CD4-positive, CD25-positive, alpha-beta regulatory T cell (primary cell): ENCODE results near the gene ZFP3. TPM values are rescaled to one million over a fixed set of nuclear protein-coding genes. Genes with fewer than 3 reads are reported as not detected.

Experiments used
- ATAC-seq, 2 donors: fragments of 150-1000 bp; cut with Tn5 transposase; one replicate each; pipeline ENCODE4 v1.10.0; 2021; ENCODE audit warnings: low read depth in 2 of 2, moderate number of reproducible peaks in 2 of 2, moderate library complexity in 1 of 2
- DNase-seq, 3 donors: peaks; one replicate each; pipeline versions ENCODE4 v3.0.0 to v3.0.0-alpha.2; 2012 to 2022; ENCODE audit warnings: mixed read lengths in 1 of 3
- H3K27ac ChIP-seq: one replicate; pipeline ENCODE4 v1.7.0; 2013; ENCODE audit warnings: mild to moderate bottlenecking, low read length; ENCODE audit not compliant: insufficient read depth, poor library complexity, severe bottlenecking
- H3K27me3 ChIP-seq: one replicate; pipeline ENCODE4 v1.7.0; 2013; ENCODE audit warnings: low read length; ENCODE audit not compliant: control insufficient read depth, insufficient read depth
- H3K36me3 ChIP-seq: one replicate; pipeline ENCODE4 v1.7.0; 2013; ENCODE audit warnings: mild to moderate bottlenecking, low read length, moderate library complexity; ENCODE audit not compliant: control insufficient read depth, insufficient read depth
- H3K4me1 ChIP-seq: 2 replicates; pipeline ENCODE4 v1.7.0; 2013; ENCODE audit warnings: mild to moderate bottlenecking, low read length; ENCODE audit not compliant: insufficient read depth, control insufficient read depth, poor library complexity, severe bottlenecking
- H3K4me3 ChIP-seq: one replicate; pipeline ENCODE4 v1.7.0; 2013; ENCODE audit warnings: low read depth, mild to moderate bottlenecking, low read length, moderate library complexity
- H3K9me3 ChIP-seq, 2 experiments: 1 replicate in 1 of 2; 2 replicates in 1 of 2; pipeline ENCODE4 v1.7.0; 2013; ENCODE audit warnings: low read length in 2 of 2, mild to moderate bottlenecking in 1 of 2, moderate library complexity in 1 of 2; ENCODE audit not compliant: control insufficient read depth in 2 of 2
- H3K27ac Mint-ChIP-seq, 3 donors: one replicate each; pipeline ENCODE4 v1.8.0; 2020 to 2022; ENCODE audit warnings: mild to moderate bottlenecking in 3 of 3, mixed read lengths in 3 of 3, moderate library complexity in 2 of 3
- H3K27me3 Mint-ChIP-seq: one replicate; pipeline ENCODE4 v1.8.0; 2022; ENCODE audit warnings: mild to moderate bottlenecking, mixed read lengths
- H3K36me3 Mint-ChIP-seq: one replicate; pipeline ENCODE4 v1.8.0; 2020; ENCODE audit warnings: mixed read lengths
- H3K4me1 Mint-ChIP-seq, 4 donors: one replicate each; pipeline ENCODE4 v1.8.0; 2020 to 2022; ENCODE audit warnings: mixed read lengths in 4 of 4, mild to moderate bottlenecking in 1 of 4
- H3K4me3 Mint-ChIP-seq, 4 donors: one replicate each; pipeline ENCODE4 v1.8.0; 2020 to 2022; ENCODE audit warnings: mild to moderate bottlenecking in 4 of 4, mixed read lengths in 4 of 4, moderate library complexity in 3 of 4
- H3K9me3 Mint-ChIP-seq, 7 donors: one replicate each; pipeline ENCODE4 v1.8.0; 2020 to 2022; ENCODE audit warnings: mixed read lengths in 7 of 7, mild to moderate bottlenecking in 3 of 7, moderate library complexity in 2 of 7
- polyA plus RNA-seq, 4 donors: library from polyadenylated mRNA; unstranded; fragments of 300-500 nt; fragmentation: Illumina TruSeq; gene quantifications; one replicate each; pipeline ENCODE4 v1.2.3, GENCODE V29; 2021
- total RNA-seq: library from RNA; stranded (reverse); gene quantifications from one replicate; pipeline ENCODE4 v1.2.3, GENCODE V29; 2022

ZFP3 gene
- total and polyA plus RNA-seq, 5 donors from 2014 or later = 0.32 to 2.5 (median 1.8) TPM

DNA sequence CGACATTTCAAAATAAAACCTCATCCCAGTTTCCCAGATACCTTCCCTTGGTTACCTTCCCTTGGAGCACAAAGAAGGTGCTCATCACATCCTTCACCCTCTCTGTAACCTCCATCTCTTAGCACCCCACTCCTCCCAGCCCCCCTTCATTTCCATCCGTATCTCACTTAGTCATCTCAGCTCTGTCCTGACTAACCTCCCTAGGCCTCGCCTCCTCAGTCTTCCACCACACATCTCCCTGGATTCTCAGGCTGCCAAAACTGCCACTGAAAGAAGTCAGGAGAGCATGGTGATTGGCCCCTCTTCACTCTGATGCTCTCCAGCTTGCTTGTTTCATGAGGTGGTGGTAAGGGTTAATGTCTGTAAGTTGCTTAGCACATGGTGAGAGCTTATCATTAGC is 2.3 kb downstream of the ZFP3 start:
- H3K36me3 Mint-ChIP-seq = peaks cover 25% of the 10 kb centered on the region
- H3K27ac Mint-ChIP-seq = no peak overlapping the region

DNA sequence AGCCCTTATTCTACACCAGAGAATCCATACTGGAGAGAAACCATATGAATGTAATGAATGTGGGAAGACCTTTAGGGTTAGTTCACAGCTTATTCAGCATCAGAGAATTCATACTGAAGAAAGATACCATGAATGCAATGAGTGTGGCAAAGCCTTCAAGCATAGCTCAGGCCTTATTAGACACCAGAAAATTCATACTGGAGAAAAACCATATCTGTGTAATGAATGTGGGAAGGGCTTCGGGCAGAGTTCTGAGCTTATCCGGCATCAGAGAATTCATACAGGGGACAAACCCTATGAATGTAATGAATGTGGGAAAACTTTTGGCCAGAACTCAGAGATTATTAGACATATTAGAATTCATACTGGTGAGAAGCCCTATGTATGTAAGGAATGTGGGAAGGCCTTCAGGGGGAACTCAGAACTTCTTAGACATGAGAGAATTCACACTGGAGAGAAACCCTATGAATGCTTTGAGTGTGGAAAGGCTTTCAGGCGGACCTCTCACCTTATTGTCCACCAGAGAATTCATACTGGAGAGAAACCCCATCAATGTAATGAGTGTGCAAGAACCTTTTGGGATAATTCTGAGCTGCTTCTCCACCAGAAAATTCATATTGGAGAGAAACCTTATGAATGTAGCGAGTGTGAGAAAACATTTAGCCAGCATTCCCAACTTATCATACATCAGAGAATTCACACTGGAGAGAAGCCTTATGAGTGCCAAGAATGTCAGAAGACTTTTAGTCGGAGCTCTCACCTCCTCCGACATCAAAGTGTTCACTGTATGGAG is 14.1 kb downstream of the ZFP3 start:
- Histone ChIP-seq H3K36me3 (peaks cover 44% of the 10 kb centered on the region), H3K4me1 (peaks cover 4% of the 10 kb centered on the region), H3K27ac (no peak overlapping the region), H3K4me3 (peak overlapping the region; percentile 8), H3K9me3 (peaks cover 78 to 100% of the 10 kb centered on the region in 2 experiments), H3K27me3 (no peaks in the 10 kb centered on the region)
- peaks cover 0 to 8% (median 3%) of the 10 kb centered on the region in 4 donors for H3K4me1 Mint-ChIP-seq
- no peak for DNase-seq
- H3K27ac Mint-ChIP-seq = peak overlapping the region in 1 of 3 donors; percentile 26
- no peak overlapping the region for H3K4me3 Mint-ChIP-seq
- H3K27me3 Mint-ChIP-seq = peaks cover 10% of the 10 kb centered on the region
- ATAC-seq = no peak
- H3K36me3 Mint-ChIP-seq = peaks cover 49% of the 10 kb centered on the region
- peaks cover 0 to 81% (median 52%) of the 10 kb centered on the region in 7 donors for H3K9me3 Mint-ChIP-seq

More for the DNA sequence above, 2.3 kb downstream of the ZFP3 start:
- ATAC-seq (no peak), DNase-seq (no peak)
- Histone ChIP-seq H3K27me3 (no peaks in the 10 kb centered on the region), H3K4me1 (peaks cover 18% of the 10 kb centered on the region), H3K27ac (no peak overlapping the region), H3K36me3 (no peaks in the 10 kb centered on the region), H3K4me3 (no peak overlapping the region), H3K9me3 (peaks cover 8 to 19% of the 10 kb centered on the region in 2 experiments)
- Mint-ChIP-seq H3K27me3 (no peaks in the 10 kb centered on the region), H3K9me3 (peaks cover 0 to 15% (median 8%) of the 10 kb centered on the region in 7 donors), H3K4me3 (peak overlapping the region in 2 of 4 donors; percentile 56 to 65), H3K4me1 (peaks cover 7 to 37% (median 24%) of the 10 kb centered on the region in 4 donors)

DNA sequence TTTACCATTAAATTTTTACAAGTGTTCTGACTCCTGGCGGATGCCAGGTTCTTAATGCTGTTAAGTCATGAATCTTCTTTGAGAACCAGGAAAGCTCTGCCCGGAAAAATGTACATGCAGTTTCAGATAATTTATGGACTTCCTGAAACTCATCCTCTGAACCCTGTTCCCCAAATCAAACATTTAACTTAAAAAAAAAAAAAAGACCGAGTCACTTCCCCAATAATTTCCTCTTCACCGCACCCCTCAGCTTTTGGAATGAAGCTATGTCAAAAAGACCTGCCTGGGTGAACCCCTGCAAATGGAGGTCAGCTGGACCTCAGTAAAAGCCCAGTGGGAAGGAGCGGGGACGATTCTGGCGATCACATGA is 18.4 kb downstream of the ZFP3 start:
- DNase-seq (no peak), ATAC-seq (no peak)
- H3K36me3 Mint-ChIP-seq = peaks cover 15% of the 10 kb centered on the region
- H3K4me1 ChIP-seq = peaks cover 8% of the 10 kb centered on the region
- peaks cover 14% of the 10 kb centered on the region for H3K27me3 Mint-ChIP-seq
- H3K9me3 ChIP-seq = peaks cover 43 to 59% of the 10 kb centered on the region in 2 experiments
- H3K27ac ChIP-seq = no peak overlapping the region
- peaks cover 9% of the 10 kb centered on the region for H3K36me3 ChIP-seq
- no peak overlapping the region for H3K27ac Mint-ChIP-seq
- H3K27me3 ChIP-seq = no peaks in the 10 kb centered on the region
- peak overlapping the region; percentile 21 to 90 (median 78) for H3K4me3 Mint-ChIP-seq
- H3K4me3 ChIP-seq = no peak overlapping the region
- peaks cover 3 to 49% (median 24%) of the 10 kb centered on the region in 7 donors for H3K9me3 Mint-ChIP-seq
- peaks cover 0 to 9% (median under 1%) of the 10 kb centered on the region in 4 donors for H3K4me1 Mint-ChIP-seq

DNA sequence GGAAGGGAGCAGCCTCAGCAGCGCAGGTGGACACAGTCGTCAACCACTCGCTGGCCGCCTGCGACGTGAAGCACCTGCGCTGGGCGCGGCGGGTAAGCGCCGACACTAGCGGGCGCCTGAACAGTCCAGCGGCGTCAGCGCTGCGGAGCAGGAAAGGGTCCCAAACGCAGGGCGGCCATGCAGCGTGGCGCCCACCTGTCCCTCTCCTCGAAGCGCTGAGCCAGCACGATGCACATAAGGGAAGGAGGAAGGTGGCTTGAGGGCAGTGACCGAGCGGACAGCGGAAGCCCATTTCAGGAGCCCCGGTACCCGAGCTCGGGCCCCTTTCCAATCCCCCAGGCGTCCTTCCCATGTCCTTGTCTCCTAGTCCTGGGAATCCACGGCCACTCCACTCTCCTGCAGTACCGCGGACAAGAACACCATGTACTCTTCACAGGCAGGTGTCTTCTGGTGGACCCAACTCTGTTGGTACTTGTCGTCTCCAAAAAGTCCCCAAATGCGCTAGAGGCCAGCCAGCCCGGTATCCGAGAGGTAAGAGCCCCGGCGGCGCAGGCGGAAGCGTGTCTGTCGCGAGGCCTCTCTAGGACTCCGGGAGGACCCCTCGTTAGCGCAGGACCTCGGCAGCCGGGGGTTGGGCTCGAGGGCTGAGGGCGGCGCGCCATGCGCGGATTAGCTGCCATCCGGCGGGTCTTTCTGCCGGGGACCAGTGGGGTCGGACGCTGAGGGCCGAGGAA is 19.0 kb downstream of the ZFP3 start:
- Histone ChIP-seq H3K27ac (no peak overlapping the region), H3K36me3 (peaks cover 3% of the 10 kb centered on the region), H3K4me3 (no peak overlapping the region), H3K27me3 (no peaks in the 10 kb centered on the region), H3K4me1 (peaks cover 8% of the 10 kb centered on the region), H3K9me3 (peaks cover 37 to 54% of the 10 kb centered on the region in 2 experiments)
- Mint-ChIP-seq H3K9me3 (peaks cover 3 to 44% (median 24%) of the 10 kb centered on the region in 7 donors), H3K36me3 (peaks cover 11% of the 10 kb centered on the region), H3K27me3 (peaks cover 14% of the 10 kb centered on the region), H3K27ac (peak overlapping the region in 1 of 3 donors; percentile 78), H3K4me1 (peaks cover 0 to 9% (median under 1%) of the 10 kb centered on the region in 4 donors), H3K4me3 (peak overlapping the region; percentile 69 to 90 (median 78))
- ATAC-seq = peak; percentile 59 to 67
- DNase-seq = peak; percentile 11 to 46 (median 20)

DNA sequence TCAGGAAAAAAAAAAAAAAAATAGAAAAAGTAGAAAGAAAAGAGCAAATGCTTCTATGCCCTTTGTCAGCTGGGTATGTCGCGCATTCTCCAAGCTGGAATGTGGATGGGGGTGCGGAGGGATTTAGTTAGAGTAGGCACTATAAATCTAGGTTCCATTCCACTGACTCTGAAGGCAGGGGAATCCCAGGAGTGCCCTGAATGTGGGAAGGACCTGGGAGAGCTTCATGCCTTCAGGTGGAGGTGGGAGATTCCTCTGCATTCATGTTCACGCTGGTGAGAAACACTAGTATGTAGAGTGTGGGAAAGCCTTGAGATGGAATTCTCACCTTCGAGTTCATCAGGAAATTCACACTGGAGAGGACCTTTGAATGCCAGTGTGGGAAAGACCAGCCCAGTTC is 21.0 kb downstream of the ZFP3 start:
- Mint-ChIP-seq H3K4me3 (no peak overlapping the region), H3K36me3 (peaks cover 6% of the 10 kb centered on the region), H3K27me3 (peaks cover 14% of the 10 kb centered on the region), H3K27ac (no peak overlapping the region), H3K9me3 (peaks cover 3 to 37% (median 14%) of the 10 kb centered on the region in 7 donors), H3K4me1 (peaks cover 0 to 9% (median under 1%) of the 10 kb centered on the region in 4 donors)
- Histone ChIP-seq H3K27ac (no peak overlapping the region), H3K36me3 (no peaks in the 10 kb centered on the region), H3K4me3 (no peak overlapping the region), H3K9me3 (peaks cover 19 to 34% of the 10 kb centered on the region in 2 experiments), H3K4me1 (peaks cover 8% of the 10 kb centered on the region), H3K27me3 (no peaks in the 10 kb centered on the region)
- DNase-seq (no peak), ATAC-seq (no peak)

DNA sequence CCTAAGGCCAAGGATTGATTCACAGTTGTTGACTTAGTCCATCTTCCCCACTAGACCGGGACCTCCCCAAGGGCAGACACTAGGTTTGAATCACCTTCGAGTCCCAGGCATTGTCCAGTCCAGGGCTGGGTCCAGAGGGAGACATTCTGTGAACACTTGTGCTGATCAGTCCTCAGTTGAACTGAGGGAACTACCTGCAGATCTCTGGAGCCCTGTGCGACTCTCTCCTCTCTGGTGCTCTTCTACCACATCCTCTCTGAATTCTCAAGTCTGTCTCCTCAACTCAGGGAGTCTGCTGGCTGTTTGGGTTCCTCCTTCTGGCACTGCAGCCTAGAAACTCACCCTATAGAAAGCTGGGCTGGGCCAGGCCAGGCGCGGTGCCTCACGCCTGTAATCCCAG is 22.6 kb downstream of the ZFP3 start:
- H3K4me1 Mint-ChIP-seq = peaks cover 0 to 9% (median under 1%) of the 10 kb centered on the region in 4 donors
- Histone ChIP-seq H3K27ac (no peak overlapping the region), H3K9me3 (peaks cover 7 to 18% of the 10 kb centered on the region in 2 experiments), H3K27me3 (no peaks in the 10 kb centered on the region), H3K4me1 (peaks cover 8% of the 10 kb centered on the region), H3K36me3 (peaks cover 2% of the 10 kb centered on the region), H3K4me3 (no peak overlapping the region)
- H3K36me3 Mint-ChIP-seq = peaks cover 9% of the 10 kb centered on the region
- peak overlapping the region in 1 of 4 donors; percentile 38 for H3K4me3 Mint-ChIP-seq
- no peak for DNase-seq
- peak overlapping the region in 1 of 3 donors; percentile 91 for H3K27ac Mint-ChIP-seq
- peaks cover 2 to 30% (median 10%) of the 10 kb centered on the region in 7 donors for H3K9me3 Mint-ChIP-seq
- H3K27me3 Mint-ChIP-seq = peaks cover 8% of the 10 kb centered on the region
- ATAC-seq = no peak

DNA sequence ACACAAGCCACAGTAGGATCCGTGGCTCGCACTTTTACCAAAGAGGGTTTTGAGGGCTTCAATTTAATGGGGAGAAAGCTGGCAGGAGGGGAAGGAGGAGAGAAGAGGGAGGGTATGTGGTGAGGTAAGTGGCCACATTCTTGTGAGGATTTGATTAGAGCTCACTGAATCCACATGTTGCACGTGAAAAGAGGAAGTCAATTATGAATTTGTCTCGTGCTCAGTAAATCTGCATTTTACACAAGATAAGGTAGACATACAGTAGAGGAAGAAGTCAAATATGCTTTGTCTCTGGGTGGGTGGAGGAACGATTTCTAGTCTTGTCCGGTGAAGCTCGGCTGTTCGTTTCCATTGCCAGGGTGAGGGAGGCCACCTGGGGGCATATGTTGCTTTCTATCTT is 32.5 kb downstream of the ZFP3 start:
- Histone ChIP-seq H3K27me3 (peaks cover 2% of the 10 kb centered on the region), H3K4me1 (peaks cover 21% of the 10 kb centered on the region), H3K27ac (peak overlapping the region; percentile 57), H3K9me3 (no peaks in the 10 kb centered on the region), H3K36me3 (peaks cover 24% of the 10 kb centered on the region), H3K4me3 (peak overlapping the region; percentile 89)
- Mint-ChIP-seq H3K27ac (peak overlapping the region; percentile 70 to 92 (median 85)), H3K4me3 (peak overlapping the region; percentile 87 to 93 (median 91)), H3K4me1 (peaks cover 16 to 50% (median 34%) of the 10 kb centered on the region in 4 donors), H3K9me3 (peaks cover 0 to 6% (median 2%) of the 10 kb centered on the region in 7 donors), H3K27me3 (peaks cover 10% of the 10 kb centered on the region), H3K36me3 (peaks cover 39% of the 10 kb centered on the region)
- DNase-seq = peak in 1 of 3 donors; percentile 19
- no peak for ATAC-seq
